LNCAP (cell line): ENCODE results near the gene CHD2.

Experiments used
- TF ChIP-seq, protein P1 (sequence below): fragments of 450-650 bp; IDR thresholded peaks from 2 replicates; pipeline ENCODE4 v1.5.1; 2017; ENCODE audit warnings: mild to moderate bottlenecking

The CHD2 gene

DNA sequence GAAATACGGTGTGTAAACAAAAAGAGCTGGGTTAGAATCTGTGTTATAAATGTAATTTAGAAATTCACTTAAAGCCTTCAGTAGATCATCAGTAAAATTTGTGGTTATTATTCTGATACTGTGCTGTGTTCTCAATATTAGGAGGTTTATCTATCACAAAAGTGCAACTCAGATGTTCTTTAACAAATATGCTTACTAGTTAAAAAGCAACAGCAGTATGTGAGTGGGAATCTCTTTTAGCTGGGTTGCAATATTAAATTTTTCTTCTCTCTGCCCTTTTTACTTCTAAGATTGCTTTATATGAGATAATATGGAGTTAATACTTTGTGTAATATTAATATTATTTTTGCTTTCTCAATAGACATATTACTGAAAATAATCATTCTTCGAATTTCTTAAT, 53.4 kb downstream of the CHD2 start:
- TF ChIP-seq, protein P1, sequence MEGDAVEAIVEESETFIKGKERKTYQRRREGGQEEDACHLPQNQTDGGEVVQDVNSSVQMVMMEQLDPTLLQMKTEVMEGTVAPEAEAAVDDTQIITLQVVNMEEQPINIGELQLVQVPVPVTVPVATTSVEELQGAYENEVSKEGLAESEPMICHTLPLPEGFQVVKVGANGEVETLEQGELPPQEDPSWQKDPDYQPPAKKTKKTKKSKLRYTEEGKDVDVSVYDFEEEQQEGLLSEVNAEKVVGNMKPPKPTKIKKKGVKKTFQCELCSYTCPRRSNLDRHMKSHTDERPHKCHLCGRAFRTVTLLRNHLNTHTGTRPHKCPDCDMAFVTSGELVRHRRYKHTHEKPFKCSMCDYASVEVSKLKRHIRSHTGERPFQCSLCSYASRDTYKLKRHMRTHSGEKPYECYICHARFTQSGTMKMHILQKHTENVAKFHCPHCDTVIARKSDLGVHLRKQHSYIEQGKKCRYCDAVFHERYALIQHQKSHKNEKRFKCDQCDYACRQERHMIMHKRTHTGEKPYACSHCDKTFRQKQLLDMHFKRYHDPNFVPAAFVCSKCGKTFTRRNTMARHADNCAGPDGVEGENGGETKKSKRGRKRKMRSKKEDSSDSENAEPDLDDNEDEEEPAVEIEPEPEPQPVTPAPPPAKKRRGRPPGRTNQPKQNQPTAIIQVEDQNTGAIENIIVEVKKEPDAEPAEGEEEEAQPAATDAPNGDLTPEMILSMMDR: no peak

DNA sequence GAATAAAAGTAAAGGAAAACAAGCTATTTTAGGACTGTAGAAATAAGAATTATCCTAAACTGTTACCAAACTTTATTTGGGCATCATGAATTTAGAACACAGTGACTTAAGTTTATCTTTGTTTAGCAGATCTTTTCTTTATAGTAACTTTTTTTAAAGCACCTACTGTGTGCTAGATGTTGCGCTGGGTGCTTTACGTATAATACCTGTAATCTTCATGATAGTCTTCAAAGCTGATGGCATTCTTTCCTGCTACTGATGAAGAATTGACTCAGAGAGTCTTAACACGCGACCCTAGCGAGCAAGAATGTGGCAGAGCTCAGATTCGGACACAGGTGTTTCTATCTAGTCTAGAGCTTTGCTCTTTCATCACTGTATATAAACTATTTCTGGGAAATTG, 53.9 kb downstream of the CHD2 start:
- TF ChIP-seq, protein P1: no peak

DNA sequence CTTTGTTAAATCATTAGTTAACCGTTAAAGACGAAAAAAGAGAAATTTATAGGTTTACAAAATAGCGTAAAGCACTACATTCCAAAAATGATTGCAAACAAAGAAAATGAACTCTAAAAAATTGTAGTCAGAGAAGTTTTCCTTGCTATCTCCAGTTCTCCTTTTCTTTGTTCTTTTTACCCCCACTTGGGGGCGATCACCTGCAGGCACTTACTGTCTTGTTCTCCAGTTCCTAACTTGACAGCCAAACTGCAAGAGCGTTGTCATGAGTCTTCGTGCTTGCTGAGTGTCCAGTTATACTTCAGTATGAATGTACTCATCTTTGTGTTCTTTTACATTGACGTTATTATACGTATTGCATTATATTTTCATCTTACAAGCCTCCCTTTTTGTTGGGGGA, 54.5 kb downstream of the CHD2 start:
- TF ChIP-seq, protein P1: peak; percentile 46; the same call in 1 of the 2 replicates

DNA sequence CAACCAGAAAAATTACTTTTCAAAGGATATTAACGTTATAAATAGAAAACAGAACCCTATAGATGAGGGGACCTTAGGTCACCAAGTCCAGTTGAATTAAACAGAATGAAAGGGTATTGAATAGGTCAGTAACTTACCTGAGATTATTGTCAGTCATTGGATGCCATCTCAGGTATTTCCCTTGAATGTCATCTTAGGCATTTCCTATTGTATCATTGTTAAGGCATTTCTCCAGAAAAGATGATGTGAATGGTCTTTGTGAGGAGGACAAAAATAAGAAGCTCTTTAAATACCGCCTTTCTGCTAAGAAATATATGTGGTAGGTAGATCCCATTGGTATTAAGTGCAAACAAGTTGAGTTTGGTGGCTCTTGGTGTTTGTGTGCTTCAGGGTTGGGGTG, 55.6 kb downstream of the CHD2 start:
- TF ChIP-seq, protein P1: no peak

DNA sequence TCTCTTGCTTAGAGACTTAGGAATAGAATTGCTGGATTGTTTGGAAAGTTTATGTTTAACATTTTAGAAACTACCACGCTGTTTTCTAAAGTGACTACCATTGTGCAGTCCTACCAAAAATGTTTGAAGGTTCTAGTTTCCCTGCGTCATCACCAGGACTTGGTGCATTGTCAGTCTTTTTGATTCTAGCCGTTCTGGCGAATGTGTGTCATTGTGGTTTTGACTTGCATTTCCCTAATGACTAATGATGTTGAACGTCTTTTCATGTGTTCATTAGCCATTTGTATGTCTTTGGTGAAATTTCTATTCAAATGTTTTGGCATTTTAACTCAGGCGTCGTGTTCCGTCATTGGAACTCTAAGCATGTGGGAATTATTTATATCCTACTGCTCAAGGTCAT, 58.0 kb downstream of the CHD2 start:
- TF ChIP-seq, protein P1: no peak

DNA sequence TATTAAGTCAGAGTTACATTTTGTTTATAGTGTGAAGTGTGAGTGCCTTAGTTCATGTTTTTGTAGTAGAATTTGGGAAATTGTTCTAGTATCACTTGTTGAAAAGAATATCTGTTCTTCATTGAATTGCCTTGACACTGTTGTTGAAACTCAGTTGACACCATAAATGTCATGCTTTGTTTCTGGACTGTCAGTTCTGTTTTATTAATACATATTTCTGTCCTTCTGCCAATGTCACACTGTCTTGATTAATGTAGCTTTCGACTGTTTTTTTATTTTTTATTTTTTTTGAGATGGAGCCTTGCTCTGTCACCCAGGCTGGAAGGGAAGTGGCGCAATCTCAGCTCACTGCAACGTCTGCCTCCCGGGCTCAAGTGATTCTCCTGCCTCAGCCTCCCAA, 59.1 kb downstream of the CHD2 start:
- TF ChIP-seq, protein P1: no peak

DNA sequence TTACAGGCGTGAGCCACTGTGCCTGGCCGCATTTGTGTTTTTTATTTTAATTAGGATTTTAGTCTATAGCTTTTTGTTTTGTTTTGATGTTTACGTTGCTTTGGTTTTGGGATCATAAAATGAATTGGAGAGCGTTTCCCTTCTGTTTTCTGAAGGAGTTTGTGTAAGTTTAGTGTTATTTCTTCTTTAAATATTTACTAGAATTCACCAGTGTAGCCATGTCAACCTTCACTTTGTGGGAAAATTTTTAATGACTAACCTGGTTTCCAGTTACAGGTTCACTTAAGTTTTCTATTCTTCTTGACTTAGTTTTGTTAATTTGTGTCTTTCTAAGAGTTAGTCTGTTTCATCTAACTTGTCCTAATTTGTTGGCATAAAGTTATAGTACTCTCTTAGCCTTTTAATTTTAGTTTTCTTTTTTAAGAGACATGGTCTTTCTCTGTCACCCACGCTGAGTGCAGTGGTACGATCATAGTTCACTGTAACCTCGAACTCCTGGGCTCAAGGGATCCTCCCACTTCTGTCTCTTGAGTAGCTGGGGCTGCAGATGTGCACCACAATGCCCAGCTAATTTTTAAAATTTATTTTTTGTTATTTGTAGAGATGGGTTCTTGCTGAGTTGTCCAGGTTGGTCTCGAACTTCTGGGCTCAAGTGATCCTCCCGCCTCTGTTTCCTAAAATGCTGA, 61.0 kb downstream of the CHD2 start:
- TF ChIP-seq, protein P1: no peak

DNA sequence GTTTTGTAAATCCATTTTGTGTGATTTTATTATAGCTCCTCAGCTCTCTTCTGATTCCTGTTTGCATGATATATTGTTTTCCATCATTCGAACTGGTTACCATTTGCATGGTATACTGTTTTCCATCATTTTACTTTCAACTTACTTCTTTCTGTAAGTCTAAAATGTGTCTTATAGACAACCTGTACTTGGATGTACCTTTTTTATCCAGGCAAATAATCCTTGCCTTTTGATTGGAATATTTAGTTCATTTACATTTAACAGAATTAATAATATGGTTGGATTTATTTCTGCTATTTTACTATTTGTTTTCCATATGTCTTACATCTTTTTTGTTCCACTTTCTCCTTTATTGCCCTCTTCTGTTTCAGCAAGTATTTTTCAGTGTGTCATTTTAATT, 62.8 kb downstream of the CHD2 start:
- TF ChIP-seq, protein P1: no peak
